PFSK-1 (cell line): ENCODE measurements around the gene NRROS.

Experiments used
- POLR2AphosphoS5 ChIP-seq: IDR thresholded peaks from 2 replicates; pipeline ENCODE4 v1.6.1; 2012; ENCODE audit warnings: low read depth, mild to moderate bottlenecking, control low read depth, low read length, moderate library complexity
- TF ChIP-seq, protein P1 (sequence below), 2 experiments: IDR thresholded peaks; 2 replicates each; pipeline versions ENCODE4 v1.6.1 to v1.8.0; 2011 to 2012; ENCODE audit warnings: low read depth in 2 of 2, low read length in 2 of 2, control low read depth in 1 of 2, inconsistent platforms in 1 of 2, mild to moderate bottlenecking in 1 of 2, moderate library complexity in 1 of 2; ENCODE audit not compliant: insufficient read depth in 1 of 2

GRCh38 chr3:196656213-196656612, 16.7 kb downstream of the NRROS start:
- TF ChIP-seq POLR2AphosphoS5, result no peak
- TF ChIP-seq, protein P1, sequence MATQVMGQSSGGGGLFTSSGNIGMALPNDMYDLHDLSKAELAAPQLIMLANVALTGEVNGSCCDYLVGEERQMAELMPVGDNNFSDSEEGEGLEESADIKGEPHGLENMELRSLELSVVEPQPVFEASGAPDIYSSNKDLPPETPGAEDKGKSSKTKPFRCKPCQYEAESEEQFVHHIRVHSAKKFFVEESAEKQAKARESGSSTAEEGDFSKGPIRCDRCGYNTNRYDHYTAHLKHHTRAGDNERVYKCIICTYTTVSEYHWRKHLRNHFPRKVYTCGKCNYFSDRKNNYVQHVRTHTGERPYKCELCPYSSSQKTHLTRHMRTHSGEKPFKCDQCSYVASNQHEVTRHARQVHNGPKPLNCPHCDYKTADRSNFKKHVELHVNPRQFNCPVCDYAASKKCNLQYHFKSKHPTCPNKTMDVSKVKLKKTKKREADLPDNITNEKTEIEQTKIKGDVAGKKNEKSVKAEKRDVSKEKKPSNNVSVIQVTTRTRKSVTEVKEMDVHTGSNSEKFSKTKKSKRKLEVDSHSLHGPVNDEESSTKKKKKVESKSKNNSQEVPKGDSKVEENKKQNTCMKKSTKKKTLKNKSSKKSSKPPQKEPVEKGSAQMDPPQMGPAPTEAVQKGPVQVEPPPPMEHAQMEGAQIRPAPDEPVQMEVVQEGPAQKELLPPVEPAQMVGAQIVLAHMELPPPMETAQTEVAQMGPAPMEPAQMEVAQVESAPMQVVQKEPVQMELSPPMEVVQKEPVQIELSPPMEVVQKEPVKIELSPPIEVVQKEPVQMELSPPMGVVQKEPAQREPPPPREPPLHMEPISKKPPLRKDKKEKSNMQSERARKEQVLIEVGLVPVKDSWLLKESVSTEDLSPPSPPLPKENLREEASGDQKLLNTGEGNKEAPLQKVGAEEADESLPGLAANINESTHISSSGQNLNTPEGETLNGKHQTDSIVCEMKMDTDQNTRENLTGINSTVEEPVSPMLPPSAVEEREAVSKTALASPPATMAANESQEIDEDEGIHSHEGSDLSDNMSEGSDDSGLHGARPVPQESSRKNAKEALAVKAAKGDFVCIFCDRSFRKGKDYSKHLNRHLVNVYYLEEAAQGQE (IDR thresholded peaks at IDR 0.05; ENCODE audit: insufficient read depth in 1 of 2, low read depth in 2 of 2, low read length in 2 of 2), result no peak
